ENCODE results near the gene PHPT1.

PHPT1 gene

DNA sequence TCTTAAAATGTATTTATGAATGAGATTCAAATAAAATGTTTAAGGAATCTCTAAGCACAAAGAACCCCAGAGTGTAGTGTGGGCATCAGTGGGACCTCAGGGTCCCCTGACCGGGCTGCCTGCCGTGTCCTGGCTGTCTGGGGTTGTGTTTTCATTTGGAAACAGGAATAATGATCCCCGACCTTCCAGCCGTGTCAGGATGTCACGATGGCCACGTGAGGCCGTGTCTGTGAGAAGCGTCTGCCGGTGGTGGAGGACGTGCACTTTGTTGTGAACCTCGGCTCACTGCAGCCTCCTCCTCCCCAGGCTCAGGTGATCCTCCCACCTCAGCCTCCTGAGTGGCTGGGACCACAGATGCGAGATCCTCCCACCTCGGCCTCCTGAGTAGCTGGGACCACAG is 41.5 kb downstream of the PHPT1 start:
- no peak for DNase-seq

DNA sequence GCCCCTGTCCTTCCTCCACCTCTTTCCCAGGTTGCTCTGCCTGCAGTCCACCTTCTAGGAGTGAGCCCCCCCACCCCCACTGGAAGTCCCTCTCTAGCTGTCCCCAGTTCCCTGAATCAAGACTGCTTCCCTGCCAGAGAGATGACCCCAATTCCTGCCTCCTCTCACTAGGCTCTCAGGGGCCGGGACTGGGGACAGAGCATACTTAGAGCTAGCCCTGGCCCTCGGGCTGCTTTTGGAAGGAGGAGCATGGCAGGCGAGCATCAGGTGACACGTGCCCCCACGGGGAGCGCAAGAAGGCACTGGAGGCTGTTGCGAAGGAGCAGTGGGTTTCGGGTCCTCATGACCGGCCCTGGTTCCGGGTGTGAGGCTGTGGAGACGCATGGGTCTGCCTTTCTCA is 46.8 kb downstream of the PHPT1 start:
- DNase-seq, result no peak

DNA sequence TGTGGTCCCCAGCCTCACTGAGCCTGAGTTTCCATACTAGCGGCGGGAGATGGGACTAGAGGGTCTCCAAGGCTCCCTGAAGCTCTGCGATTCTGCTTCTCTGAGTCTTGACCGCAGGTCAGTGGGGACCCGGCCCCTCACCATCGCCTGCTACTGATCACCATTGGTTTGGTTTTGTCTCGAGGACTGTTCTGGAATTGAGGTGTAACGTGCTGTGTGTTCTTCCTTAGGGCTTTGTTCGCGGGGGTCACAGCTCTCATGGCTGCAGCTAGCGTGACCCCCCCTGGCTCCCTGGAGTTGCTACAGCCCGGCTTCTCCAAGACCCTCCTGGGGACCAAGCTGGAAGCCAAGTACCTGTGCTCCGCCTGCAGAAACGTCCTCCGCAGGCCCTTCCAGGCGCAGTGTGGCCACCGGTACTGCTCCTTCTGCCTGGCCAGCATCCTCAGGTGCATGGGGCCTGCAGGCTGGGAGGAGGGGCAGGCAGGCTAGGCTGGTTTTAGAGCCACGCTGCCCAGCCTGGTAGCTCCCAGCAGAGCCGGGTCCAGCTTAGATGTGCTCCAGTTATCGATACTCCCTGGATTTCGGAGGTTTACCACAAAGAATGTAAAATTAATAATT is 49.4 kb downstream of the PHPT1 start:
- DNase-seq, result no peak

DNA sequence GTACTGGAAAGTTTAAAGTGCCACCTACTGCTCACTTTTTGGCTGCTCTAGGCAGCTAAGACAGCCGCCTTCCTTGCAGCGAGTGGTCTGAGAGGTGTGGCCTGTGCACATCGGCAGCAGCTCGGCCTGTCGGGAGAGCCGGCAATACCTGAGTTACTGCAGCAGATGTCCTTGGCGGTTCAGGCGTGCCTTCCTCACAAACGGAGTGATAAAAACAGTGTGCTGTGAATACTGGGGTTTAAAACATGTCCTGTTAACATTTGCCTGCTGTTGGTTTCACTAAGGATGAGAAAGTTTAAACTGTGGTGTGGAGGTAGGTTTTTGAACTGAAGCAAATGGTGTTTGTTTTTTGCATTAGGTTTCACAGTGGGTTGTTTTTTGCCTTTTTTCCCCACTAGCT is 50.0 kb downstream of the PHPT1 start:
- no peak for DNase-seq

DNA sequence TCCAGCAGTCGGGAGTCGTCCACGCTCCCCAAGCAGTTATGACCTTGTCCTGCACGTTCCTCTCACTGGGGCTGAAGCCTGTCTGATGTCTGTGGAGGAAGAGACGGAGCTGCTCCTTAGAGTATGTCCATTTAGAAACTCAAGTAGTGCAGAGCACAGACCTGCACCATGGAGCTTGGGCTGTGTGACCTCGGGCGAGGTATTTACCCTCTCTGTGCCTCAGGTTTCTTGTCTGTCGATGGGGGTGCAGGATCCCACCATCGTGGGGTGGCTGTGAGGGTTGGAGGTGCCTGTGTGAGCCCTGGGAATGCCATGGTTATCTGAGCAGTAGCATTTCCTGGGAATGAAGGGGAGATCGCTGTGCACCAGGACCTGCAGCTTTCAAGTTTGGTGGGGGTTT is 51.3 kb downstream of the PHPT1 start:
- DNase-seq, result no peak
